Thyroid gland (tissue), 4 donors: ENCODE data around the gene PAK1IP1.

Experiments
- CTCF ChIP-seq, 6 experiments: fragments of 200-600 bp in 3 of 6; fragments of 450-650 bp in 3 of 6; sonication (generic) in 3 of 6; IDR thresholded peaks; one replicate each; pipeline ENCODE4 v1.5.1; 2016 to 2019; ENCODE audit warnings: antibody characterized with exemption in 6 of 6, mild to moderate bottlenecking in 2 of 6, inconsistent platforms in 1 of 6, moderate library complexity in 1 of 6
- POLR2A ChIP-seq, 2 donors: fragments of 450-650 bp; IDR thresholded peaks; one replicate each; pipeline ENCODE4 v1.6.1; 2017; ENCODE audit warnings: antibody characterized with exemption in 2 of 2, mild to moderate bottlenecking in 2 of 2, moderate library complexity in 1 of 2

- TF ChIP-seq CTCF (IDR thresholded peaks at IDR 0.05) (no peak), POLR2A (IDR thresholded peaks at IDR 0.05) (no peak)
Measured at GRCh38 chr6:10719964-10720264, 25.1 kb downstream of the PAK1IP1 start.
